ENCODE measurements around the gene CD63. TPM values are rescaled to one million over a fixed set of nuclear protein-coding genes. Genes with fewer than 3 reads are reported as not detected.

The CD63 gene
- total and polyA plus RNA-seq, 9 of the 15 experiments (the other 6 are each of a cell fraction or from before 2014, with no cell fraction given) = 313 to 735 (median 433) TPM

GRCh38 chr12:55728939-55729818 is at the start of gene CD63 (continued):
- TF ChIP-seq AFF1 (IDR thresholded peaks at IDR 0.05; ENCODE audit: low read depth in 1 of 2, partially characterized antibody in 2 of 2) (peak; percentile 38 to 59), FOSL1 (tag; conservative IDR thresholded peaks at IDR 0.05) (peak; percentile 98), ZNF197 (CRISPR knock-in tag; IDR thresholded peaks at IDR 0.05; ENCODE audit: low read depth) (no peak), DACH1 (IDR thresholded peaks at IDR 0.05; ENCODE audit: partially characterized antibody) (peak; percentile 95), MAFK (IDR thresholded peaks at IDR 0.05; ENCODE audit: low read length) (no peak), ZNF263 (CRISPR knock-in tag; IDR thresholded peaks at IDR 0.05; ENCODE audit: borderline replicate concordance) (no peak), SAP30 (IDR thresholded peaks at IDR 0.05; ENCODE audit: borderline replicate concordance, insufficient read depth, low read depth, low read length, poor library complexity, severe bottlenecking) (peak; percentile 85), CCNT2 (IDR thresholded peaks at IDR 0.05; ENCODE audit: borderline replicate concordance, extremely low read depth, insufficient read length, low read depth, low read length) (peak; percentile 97), TCF7L2 (IDR thresholded peaks at IDR 0.05; ENCODE audit: low read depth, low read length) (no peak), DNMT1 (IDR thresholded peaks at IDR 0.05) (no peak), ZNF165 (CRISPR knock-in tag; IDR thresholded peaks at IDR 0.05; ENCODE audit: borderline replicate concordance) (no peak), XRCC5 (IDR thresholded peaks at IDR 0.05; ENCODE audit: low read depth, low read length) (no peak; the same call in 1 of the 2 replicates), PRPF4 (IDR thresholded peaks at IDR 0.05; ENCODE audit: insufficient read depth, low read depth, low read length, poor library complexity, severe bottlenecking) (no peak), PHB (CRISPR knock-in tag; IDR thresholded peaks at IDR 0.05) (0 out of 2 replicates have a peak, but pooled peaks have one; percentile 52), ARNT (IDR thresholded peaks at IDR 0.05) (0 out of 4 replicates have a peak, but pooled peaks of 1 of the 2 experiments have one; percentile 48), KDM4B (IDR thresholded peaks at IDR 0.05; ENCODE audit: borderline replicate concordance in 2 of 2, low read depth in 1 of 2) (0 out of 4 replicates have a peak, but pooled peaks of 1 of the 2 experiments have one; percentile 79), HIVEP1 (CRISPR knock-in tag; IDR thresholded peaks at IDR 0.05) (no peak), HMGN3 (IDR thresholded peaks at IDR 0.05; ENCODE audit: borderline replicate concordance, extremely low read depth, insufficient read length, low read depth, low read length) (peak; percentile 97), EP300 (IDR thresholded peaks at IDR 0.05; ENCODE audit: low read length) (peak; percentile 34; the same call in 1 of the 2 replicates), ZNF217 (CRISPR knock-in tag; IDR thresholded peaks at IDR 0.05) (no peak)
- TF ChIP-seq, protein P1, sequence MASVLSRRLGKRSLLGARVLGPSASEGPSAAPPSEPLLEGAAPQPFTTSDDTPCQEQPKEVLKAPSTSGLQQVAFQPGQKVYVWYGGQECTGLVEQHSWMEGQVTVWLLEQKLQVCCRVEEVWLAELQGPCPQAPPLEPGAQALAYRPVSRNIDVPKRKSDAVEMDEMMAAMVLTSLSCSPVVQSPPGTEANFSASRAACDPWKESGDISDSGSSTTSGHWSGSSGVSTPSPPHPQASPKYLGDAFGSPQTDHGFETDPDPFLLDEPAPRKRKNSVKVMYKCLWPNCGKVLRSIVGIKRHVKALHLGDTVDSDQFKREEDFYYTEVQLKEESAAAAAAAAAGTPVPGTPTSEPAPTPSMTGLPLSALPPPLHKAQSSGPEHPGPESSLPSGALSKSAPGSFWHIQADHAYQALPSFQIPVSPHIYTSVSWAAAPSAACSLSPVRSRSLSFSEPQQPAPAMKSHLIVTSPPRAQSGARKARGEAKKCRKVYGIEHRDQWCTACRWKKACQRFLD (CRISPR knock-in tag; IDR thresholded peaks at IDR 0.05) = peak; percentile 92

All from K562 (cell line).